HepG2 (cell line): ENCODE results near the gene ASAP2.

Experiments
- ARID2 ChIP-seq: sonication (generic); formaldehyde crosslinking; IDR thresholded peaks from 2 replicates; pipeline ENCODE4 v1.8.1; 2022; ENCODE audit warnings: mild to moderate bottlenecking, missing genetic modification reagents, borderline replicate concordance
- ASH2L ChIP-seq: fragments of 300-600, 200-600 bp; sonication (generic); IDR thresholded peaks from 2 replicates; pipeline ENCODE4 v1.7.0; 2017; ENCODE audit warnings: low read depth, mild to moderate bottlenecking, moderate library complexity, mixed read lengths, low read length; ENCODE audit not compliant: insufficient read length
- CTCF ChIP-seq: sonication (generic); formaldehyde crosslinking; IDR thresholded peaks from 2 replicates; pipeline ENCODE4 v1.5.0; 2020; ENCODE audit warnings: mild to moderate bottlenecking, missing genetic modification reagents, moderate library complexity
- E2F5 ChIP-seq: sonication (generic); formaldehyde crosslinking; conservative IDR thresholded peaks from 2 replicates; pipeline ENCODE4 v1.4.0; 2020; ENCODE audit warnings: missing genetic modification reagents
- EZH2 ChIP-seq: conservative IDR thresholded peaks from 2 replicates; pipeline ENCODE4 v1.6.1; 2012; ENCODE audit warnings: mild to moderate bottlenecking, low read depth, low read length, moderate library complexity
- HNF1B ChIP-seq: sonication (generic); formaldehyde crosslinking; IDR thresholded peaks from 2 replicates; pipeline ENCODE4 v1.5.1; 2020; ENCODE audit warnings: mild to moderate bottlenecking, moderate library complexity, missing genetic modification reagents
- IKZF1 ChIP-seq: fragments of 450-650 bp; IDR thresholded peaks from 2 replicates; pipeline ENCODE4 v1.7.1; 2016
- MYC ChIP-seq: sonication (generic); formaldehyde crosslinking; IDR thresholded peaks from 2 replicates; pipeline ENCODE4 v1.9.0; 2021; ENCODE audit warnings: missing genetic modification reagents, borderline replicate concordance
- MZF1 ChIP-seq: sonication (generic); formaldehyde crosslinking; IDR thresholded peaks from 2 replicates; pipeline ENCODE4 v1.8.1; 2023; ENCODE audit warnings: mild to moderate bottlenecking, missing genetic modification reagents, borderline replicate concordance
- SUZ12 ChIP-seq: fragments of 150-350 bp; IDR thresholded peaks from 2 replicates; pipeline ENCODE4 v1.6.1; 2014; ENCODE audit warnings: low read depth, low read length
- TCF7L2 ChIP-seq: IDR thresholded peaks from 2 replicates; pipeline ENCODE4 v1.6.1; 2011; ENCODE audit warnings: mild to moderate bottlenecking, low read depth, low read length, moderate library complexity
- ZBTB1 ChIP-seq: sonication (generic); formaldehyde crosslinking; IDR thresholded peaks from 2 replicates; pipeline ENCODE4 v1.4.0; 2020; ENCODE audit warnings: missing genetic modification reagents, borderline replicate concordance
- ZNF274 ChIP-seq: sonication (generic); formaldehyde crosslinking; IDR thresholded peaks from 2 replicates; pipeline ENCODE4 v1.5.1; 2020; ENCODE audit warnings: mild to moderate bottlenecking, missing genetic modification reagents

- no peak for TF ChIP-seq IKZF1
- no peak for TF ChIP-seq ZNF274
- no peak for TF ChIP-seq CTCF (CRISPR knock-in tag)
- no peak for TF ChIP-seq ARID2 (CRISPR knock-in tag)
- no peak for TF ChIP-seq MZF1 (CRISPR knock-in tag)
- no peak for TF ChIP-seq TCF7L2
- no peak for TF ChIP-seq HNF1B (CRISPR knock-in tag)
- no peak for TF ChIP-seq ASH2L
- no peak for TF ChIP-seq E2F5 (CRISPR knock-in tag)
- TF ChIP-seq MYC = no peak
- no peak for TF ChIP-seq ZBTB1 (CRISPR knock-in tag)
- no peak for TF ChIP-seq EZH2
- TF ChIP-seq SUZ12 = no peak
Observed at GRCh38 chr2:9332136-9332852, 125.7 kb downstream of the ASAP2 start.
